Measurements from ENCODE around the gene GLOD5.

Gene GLOD5

DNA sequence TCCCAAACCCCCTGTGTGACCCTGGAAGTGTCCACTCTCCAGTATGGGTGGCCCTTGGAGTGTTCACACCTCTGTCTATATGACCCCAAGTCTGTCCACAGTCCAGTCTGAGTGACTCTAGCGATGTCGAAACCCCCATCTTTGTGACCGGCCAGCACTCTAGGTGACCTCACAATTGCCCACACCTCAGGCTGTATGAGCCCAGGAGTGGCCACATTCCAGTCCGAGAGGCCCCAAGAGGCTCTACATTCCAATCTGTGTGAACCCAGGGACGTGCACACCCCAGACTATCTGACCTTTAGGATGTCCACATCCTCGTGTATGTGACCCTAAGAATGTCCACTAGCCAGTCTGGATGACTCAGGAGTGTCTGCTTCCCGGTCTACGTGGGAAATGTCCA is 7.3 kb upstream of the GLOD5 start:
- DNase-seq = no peak

DNA sequence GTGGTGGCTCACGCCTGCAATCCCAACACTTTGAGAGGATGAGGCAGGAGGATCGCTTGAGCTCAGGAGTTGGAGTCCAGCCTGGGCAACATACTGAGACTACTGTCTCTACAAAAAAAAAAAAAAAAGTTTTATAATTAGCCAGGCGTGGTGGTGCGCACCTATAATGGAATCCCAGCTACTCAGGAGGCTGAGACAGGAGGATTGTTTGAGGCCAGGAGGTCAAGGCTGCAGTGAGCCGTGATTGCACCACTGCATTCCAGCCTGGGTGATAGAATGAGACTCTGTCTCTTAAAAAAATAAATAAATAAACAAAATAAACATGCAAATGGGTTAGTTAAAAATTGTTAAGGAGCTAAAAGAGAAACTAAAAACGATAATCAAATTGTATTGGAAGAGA is 7.7 kb downstream of the GLOD5 start:
- DNase-seq = no peak

DNA sequence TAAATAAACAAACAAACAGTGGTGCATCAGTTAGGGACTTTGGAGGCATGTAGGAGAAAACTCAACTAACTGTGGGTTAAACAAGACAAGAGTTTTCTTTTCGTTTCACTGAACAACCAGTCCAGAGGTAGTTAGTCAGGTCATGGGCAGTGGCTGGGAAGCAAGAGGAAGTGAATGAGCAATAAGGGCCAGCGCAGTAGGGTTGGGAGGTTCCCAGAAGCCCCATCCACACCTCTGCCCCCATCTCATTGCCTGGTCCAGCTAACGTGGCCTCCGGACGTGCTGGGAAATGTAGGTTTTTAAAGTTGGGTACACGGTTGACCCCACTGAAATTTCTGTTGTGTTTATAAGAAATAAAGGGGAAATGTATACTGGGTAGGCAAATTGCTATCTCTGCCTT is 8.7 kb downstream of the GLOD5 start:
- no peak for DNase-seq

DNA sequence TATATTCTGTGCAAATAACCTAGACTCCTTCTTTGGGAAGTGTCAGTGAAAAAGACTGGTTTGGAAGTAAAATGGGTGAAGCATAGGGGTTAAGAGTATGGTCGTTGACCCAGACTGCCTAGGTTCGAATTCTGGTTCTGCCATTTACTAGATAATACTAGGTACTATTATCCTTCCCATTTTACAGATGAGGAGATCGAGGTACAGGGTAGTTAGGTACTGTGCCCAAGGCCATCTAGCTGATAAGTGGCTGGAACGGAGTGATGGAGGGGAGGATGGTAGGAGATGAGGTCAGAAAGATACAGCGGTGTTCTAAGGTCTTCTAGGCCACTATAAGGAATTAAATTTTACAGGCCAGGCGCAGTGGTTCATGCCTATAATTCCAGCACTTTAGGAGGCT is 11.1 kb downstream of the GLOD5 start:
- no peak for DNase-seq

DNA sequence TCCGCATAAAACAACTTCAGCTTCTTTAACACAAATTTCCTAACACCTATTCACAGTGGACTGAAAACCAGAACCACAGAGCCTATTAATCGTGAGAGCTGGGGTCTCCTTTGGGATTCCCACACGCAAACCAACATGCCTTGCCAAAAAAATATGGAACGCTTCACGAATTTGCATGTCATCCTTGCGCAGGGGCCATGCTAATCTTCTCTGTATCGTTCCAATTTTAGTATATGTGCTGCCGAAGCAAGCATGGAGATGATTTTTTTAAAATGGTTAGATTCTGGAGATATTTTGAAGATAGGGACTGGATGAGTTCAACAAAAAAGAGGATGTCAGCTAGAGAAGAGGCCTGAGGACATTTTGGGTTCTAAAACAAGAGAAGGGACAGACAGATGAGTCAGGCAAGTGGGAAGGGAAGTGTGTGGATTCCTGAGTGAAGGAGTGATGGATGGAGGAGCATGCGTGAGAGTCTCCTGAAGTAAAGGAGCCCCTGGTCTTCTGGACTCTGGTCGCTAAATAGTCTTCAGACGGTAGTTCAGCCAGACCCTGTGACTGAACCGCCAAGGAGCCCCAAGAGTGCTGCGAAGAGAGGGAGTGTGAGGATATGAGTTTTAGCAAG is 15.4 kb downstream of the GLOD5 start:
- no peak for DNase-seq

DNA sequence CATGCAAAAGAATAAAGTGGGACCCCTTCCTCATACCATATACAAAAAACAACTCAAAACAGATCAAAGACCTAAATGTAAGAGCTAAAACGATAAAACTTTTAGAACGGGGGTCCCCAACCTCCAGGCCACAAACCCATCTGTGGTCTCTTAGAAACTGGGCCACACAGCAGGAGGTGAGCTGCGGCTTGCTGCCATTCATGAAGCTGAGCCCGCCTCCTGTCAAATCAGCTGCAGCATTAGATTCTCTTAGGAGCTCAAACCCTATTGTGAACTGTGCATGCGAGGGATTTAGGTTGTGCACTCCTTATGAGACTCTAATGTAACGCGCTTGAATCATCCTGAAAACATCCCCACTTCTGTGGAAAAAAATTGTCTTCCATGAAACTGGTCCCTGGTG is 17.9 kb downstream of the GLOD5 start:
- DNase-seq = no peak

DNA sequence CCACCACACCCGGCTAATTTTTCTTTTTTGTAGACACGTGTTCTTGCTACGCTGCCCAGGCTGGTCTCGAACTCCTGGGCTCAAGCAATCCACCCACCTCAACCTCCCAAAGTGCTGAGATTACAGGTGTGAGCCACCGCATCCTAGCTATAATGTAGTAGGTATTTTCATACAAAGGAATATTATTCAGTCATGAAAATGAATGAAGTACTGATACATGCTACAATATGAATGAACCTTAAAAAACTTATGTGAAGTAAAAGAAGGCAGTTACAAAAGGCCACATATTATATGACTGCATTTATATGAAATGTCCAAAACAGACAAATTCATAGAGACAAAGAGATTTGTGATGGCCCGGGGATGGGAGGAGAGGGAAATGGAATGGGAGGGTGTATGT is 20.2 kb downstream of the GLOD5 start:
- DNase-seq = no peak

DNA sequence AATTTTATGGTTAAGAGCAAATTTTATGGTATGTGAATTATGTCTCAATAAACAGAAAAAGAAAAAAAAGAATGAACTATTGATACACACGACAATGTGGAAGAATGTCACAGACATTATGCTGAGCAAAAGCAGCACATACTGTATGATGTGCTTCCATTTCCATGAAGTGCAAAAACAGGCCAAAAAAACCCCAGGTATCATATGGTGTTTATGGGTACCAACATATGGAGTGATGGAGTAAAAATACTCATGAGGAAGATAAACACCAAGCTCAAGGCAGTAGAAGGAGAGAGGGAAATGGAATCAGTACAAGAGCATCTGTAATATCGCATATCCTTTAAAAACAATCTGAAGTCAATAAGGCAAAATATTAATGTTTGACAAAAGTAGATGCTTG is 20.7 kb downstream of the GLOD5 start:
- DNase-seq = no peak

DNA sequence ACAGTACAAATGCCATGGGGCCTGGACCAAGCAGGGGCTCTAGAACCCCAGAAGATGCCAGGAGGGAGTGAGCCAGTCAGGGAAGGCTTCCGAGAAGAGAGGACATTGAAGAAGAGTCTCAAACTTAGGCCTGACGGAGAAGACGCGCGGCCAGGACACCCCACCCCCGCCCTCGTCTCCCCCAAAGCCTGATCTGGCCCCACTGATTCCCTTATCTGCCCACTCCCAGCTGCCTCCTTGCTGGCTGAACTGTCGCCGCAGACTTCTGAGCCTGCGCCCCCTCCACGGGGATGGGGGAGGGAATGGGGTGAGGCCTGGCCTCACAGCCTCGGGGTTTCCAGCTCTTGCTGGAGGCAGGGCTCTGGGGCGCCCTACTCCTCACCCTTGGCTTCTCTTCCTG is 21.2 kb downstream of the GLOD5 start:
- DNase-seq = no peak

DNA sequence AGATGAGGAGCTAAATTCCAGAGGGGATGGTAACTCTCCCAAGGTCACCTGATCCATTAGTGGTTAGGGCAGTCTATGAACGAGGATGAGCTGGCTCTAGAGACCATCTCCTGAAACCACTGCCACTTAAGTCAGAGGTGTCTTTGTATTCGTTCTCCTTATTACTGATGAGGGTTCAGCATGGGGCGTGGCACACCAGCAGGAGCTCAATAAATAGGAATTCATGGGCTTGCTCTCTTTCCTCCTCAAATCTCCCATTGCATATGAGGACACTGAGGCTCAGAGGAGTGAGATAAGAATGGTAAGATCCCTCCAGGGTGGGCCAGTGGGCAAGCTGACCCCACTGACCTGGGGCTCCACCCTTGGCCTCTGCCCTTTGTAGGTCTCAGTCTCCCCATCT is 23.2 kb downstream of the GLOD5 start:
- DNase-seq = no peak

DNA sequence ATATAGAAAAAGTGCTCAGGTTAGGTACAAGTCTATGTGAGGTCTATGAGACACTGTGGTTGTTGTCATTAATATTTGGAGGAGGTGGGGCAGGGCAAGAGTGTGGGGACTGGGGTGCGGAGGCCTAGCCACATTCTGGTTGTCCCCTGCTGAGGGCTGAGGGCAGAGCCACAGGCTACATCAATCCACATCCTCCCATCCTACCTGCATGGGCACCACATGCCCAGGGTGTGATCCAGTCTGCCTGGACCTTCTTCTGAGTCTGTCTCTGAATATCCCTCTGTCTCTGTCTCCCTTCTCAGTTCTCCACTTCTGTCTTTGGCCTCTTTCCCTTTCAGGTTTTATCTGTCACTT is 23.6 kb downstream of the GLOD5 start:
- DNase-seq = no peak

DNA sequence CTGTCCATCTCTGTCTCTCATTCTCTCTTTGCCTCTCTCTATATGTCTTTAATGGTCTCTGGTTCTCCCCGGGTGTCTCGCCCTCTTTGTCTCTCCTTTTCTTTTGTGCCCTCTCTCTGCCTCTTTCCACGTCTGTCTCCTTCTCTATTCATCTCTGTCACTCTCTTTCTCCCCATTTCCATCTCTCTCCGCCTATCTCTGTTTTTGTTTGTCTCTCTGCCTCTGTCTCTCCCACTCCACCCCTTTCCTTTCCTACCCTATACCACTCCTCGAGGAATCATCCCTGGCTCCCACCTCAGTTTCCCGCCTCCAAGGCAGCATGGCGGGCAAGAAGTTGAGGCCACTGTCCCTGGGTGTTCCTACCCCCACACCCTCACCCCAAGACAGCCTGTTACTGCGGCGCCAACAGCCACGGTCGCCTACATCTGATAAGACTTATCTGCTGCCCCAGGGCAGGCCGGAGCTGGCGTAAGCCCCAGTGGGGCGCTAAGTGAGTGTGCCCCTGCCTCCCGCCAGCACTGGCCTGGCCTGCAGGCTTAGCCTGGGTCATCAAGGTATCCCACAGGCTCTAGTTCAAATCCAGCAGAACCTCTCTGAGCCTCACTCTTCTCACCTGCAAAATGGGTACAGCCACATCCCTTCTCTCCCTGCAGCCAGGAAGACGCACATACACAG is 24.1 kb downstream of the GLOD5 start:
- DNase-seq = no peak

DNA sequence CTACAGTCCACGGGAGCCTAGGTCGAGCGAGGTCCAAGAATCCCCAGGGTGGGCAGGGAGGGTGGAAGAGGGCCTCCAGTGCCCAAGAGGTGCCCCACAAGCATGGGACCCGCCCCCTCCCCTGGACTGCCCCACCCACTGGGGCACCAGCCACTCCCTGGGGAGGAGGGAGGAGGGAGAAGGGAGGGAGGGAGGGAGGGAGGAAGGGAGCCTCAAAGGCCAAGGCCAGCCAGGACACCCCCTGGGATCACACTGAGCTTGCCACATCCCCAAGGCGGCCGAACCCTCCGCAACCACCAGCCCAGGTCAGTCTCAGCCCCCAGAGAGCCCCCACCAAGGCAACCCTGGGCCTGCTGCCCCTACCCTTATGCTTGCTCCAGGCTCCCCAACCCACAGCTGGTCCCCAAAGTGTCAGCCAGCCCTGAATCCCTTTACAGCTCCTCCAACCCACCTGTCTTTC is 24.8 kb downstream of the GLOD5 start, which contains the start of gene GATA1:
GATA1 (plus strand) TSS at position 250 of the 460 bp plus-strand sequence. CDS start 4,520 bp downstream, outside the sequence.
- no peak for DNase-seq

DNA sequence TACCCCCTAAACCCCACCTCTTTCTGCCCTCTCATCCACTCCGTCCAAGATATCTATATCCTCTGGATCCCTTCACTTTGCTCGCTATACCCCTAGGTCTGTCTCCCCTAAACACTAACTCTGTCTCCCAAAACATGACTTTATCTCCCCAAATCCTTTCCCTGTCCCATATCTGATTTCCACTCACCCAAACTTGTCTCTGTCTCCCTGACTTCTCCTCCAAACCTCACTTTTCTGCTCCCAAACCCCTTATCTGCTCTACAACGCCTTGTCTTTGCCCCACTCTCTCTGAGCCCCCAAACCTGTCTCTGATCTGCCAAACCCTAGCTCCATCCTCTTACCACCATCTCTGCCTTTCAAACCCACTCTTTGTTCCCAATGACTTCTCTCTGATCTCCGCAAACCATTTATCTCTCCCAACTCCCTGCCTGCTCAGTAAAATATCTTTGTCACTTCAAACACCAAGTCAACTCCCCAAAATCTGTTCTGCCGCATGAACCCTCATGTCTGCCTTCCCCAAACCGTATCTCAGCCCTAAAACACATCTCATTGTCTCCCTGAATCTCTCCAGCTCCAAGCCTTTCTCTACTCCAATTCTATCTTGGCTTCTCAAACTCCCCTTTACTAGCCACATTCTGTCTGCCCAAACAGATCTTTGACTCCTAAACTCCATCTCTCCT is 25.4 kb downstream of the GLOD5 start:
- DNase-seq = no peak

DNA sequence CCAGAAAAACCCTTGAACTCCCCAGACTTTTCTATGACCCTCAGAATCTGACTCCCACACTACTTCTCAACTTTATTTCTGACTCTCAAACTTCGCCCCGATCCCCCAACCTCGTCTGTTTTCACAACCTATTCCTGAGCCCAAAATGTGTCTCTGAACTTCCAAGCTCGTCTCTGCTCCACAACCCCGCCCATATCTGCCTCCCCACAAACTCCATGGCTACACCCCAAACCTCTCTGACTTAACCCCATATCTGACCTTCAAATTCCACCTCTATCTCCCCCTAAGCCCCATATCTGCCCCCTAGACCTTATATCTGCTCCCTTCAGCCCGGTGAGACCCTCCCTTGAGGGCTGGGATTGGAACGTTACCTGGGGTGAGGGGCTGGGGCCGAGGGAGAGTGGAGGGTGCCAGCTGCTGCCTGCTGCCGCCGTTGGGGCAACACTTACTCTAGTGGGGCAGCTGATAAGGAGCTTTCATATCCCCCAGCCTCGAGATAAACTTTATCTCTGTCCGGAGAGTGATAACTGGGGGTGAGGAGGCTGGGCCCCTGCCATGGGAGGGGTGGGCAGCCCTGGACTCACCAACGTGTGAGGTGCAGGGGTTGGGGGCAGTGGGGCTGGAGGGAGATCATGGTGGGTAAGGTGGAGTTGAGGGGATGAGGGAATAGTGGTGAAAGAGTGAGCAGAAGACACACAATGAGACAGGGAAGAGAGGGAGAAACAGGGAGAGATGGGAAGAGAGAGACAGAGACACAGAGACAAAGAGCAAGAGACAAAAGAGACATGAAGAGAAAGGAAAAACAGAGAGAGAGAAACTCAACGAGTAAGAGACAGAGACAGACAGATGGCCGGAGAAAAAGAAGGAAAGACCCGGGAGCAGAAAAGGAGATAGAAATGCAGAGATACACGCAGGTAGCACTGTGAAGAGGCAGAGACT is 26.2 kb downstream of the GLOD5 start:
- no peak for DNase-seq

DNA sequence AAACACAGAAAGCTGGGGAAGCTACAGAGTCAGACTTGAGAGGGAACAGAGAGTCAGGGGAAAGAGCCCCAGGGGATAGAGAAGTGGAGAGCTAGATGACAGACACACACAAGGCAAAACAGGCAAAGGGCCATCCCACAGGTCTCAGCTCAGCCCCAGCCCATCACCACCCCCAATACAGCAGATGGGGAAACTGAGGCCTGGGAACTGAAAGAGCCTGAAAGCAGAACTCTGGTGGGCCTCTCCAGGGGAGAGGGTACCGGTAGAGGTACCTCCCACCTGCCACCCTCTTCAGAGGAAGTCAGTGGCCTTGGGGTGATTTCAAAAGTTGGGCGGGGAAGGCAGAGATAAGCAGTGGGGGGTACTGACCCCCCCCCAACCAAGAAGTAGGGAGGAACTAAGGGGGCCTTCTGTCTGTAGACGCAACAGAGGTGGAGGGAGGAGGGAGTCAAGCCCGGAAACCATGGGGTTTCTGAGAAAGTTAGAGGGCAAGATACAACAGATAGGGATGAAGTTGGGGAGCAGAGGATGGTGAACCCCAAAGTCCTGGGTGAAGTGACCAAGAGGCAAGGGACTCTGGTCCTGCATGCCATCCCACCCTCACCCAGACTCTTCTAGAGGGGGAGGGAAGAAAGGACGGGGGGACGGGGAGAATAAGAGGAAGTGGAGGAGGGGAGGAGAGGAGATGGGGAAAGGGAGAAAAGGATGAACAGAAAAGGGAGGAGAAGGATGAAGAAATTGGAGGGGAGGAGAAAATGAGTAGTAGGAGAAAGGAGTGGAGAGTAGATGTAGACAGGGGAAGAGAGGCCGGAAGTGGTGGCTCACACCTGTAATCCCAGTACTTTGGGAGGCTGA is 28.0 kb downstream of the GLOD5 start:
- no peak for DNase-seq

DNA sequence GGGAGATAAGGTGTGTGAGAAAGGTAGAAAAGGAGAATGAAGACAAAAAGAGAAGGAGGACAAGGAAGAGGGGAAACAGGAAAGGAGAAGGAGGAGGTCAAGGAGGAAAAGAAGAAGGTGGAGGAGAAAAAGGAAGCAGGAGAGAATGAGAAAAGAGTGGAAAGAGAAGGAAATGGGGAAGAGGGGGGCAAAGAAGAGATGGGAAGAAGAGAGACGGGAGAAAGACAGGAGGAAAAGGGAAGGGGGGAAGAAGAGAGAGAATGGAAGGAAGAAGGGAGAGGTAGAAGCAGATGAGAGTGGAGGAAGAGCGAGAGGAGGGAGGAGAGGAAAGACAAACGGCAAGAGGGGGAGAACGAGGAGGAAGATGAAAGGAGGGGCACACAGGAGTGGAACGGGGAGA is 28.9 kb downstream of the GLOD5 start:
- DNase-seq = no peak

DNA sequence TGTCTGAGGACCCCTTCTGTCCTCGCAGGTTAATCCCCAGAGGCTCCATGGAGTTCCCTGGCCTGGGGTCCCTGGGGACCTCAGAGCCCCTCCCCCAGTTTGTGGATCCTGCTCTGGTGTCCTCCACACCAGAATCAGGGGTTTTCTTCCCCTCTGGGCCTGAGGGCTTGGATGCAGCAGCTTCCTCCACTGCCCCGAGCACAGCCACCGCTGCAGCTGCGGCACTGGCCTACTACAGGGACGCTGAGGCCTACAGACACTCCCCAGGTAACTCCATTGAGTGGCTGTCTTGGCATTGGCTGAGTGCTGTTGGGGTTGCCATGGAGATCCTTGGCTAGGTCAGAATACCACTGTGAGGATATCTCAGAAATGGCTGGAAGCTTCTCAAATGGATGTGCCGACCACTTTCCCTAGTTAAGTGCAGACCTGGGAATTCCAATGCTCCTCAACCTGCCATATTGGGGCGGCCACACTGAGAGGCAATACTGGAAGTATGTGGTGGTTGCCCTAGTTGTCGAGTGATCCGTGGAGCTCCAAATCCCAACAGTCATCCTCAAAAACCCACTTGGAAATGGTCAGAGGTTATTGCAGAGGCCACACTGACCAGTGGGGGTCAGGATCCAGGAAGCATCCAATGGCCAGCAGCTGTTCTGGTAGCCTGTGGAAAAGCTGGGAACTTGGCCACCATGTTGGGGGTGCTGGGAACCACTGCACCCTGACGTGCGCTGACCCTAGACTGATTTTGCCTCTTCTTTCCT is 29.7 kb downstream of the GLOD5 start:
- no peak for DNase-seq

DNA sequence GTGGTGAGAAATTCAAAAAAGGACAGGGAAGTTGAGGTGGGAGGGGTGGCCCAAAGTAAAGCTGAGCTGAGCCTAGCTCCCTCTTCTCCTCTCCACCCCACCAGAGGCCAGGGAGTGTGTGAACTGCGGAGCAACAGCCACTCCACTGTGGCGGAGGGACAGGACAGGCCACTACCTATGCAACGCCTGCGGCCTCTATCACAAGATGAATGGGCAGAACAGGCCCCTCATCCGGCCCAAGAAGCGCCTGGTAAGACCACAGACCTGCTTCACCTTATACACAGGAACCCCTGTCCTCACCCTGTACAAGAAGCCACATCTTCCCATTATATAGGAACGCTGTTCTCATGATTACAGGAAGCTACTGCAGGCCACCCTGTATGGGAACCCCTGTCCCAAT is 30.7 kb downstream of the GLOD5 start:
- DNase-seq = no peak

DNA sequence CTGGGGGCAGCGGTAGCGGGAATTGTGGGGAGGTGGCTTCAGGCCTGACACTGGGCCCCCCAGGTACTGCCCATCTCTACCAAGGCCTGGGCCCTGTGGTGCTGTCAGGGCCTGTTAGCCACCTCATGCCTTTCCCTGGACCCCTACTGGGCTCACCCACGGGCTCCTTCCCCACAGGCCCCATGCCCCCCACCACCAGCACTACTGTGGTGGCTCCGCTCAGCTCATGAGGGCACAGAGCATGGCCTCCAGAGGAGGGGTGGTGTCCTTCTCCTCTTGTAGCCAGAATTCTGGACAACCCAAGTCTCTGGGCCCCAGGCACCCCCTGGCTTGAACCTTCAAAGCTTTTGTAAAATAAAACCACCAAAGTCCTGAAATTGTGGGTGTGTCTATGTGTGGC is 32.4 kb downstream of the GLOD5 start:
- DNase-seq = no peak

DNA sequence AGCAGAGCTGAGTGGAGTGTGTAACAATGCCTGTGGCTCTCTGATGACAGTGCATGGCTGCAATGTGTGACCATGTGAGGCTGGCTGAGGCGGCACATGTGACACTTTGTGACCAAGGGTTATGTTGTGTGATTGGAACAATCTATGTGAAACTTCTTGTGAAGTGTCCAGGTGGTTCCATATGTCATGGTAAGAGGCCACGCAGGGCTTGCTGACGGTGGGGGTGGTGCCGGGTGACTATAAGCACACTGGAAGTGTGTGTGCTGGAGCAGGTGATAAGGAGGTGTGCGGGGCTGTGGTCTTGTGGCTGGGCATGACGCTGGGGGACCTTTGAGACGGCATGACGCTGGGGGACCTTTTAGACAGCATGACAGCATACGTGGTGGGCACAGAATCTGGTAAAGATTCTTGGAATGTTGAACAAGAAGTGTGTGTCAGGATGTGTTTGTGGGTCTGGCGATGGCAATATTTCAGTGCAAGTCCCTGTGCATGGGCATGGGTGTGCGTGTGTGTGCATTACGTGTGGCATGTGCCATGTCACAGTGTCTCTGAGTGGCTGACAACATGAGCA is 32.9 kb downstream of the GLOD5 start:
- DNase-seq = no peak
